SK-N-SH (cell line): Measurements from ENCODE around the gene LFNG. TPM values are rescaled to one million over a fixed set of nuclear protein-coding genes. Genes with fewer than 3 reads are reported as not detected.
A peak's percentile ranks its signal among the peaks of the same experiment; 100 is the strongest.

ENCODE experiments used
- CTCF ChIA-PET: fragments of 300-600, 350-600 bp; formaldehyde crosslinking; extraction: SDS; loops from one replicate; lab custom pipeline; 2021; lab: Yijun Ruan, JAX
- POLR2A ChIA-PET: fragments of 350-600 bp; sonication (Branson Sonifier 250); formaldehyde crosslinking; extraction: SDS; loops from one replicate; lab custom pipeline; 2020; ENCODE audit warnings: antibody characterized with exemption, inconsistent platforms; lab: Yijun Ruan, JAX
- DNase-seq: peaks from one replicate; pipeline ENCODE4 v3.0.0; 2012
- H2AFZ ChIP-seq: fragments of 200-600 bp; sonication (generic); 2 replicates; pipeline ENCODE4 v1.8.1; 2016; ENCODE audit warnings: antibody characterized with exemption, mild to moderate bottlenecking, low read depth
- H3F3A ChIP-seq: fragments of 200-600 bp; sonication (generic); replicated peaks from 2 replicates; pipeline ENCODE3; 2016; ENCODE audit warnings: antibody characterized with exemption, mild to moderate bottlenecking; ENCODE audit not compliant: insufficient read depth
- H3K27ac ChIP-seq, 2 experiments: fragments of 200-500 bp in 1 of 2; fragments of 200-600 bp in 1 of 2; sonication (Bioruptor generic) in 1 of 2; sonication (generic), shearing (Covaris generic) in 1 of 2; 2 replicates each; pipeline versions ENCODE4 v1.5.1 to v1.6.1; 2014 to 2016; ENCODE audit warnings: low read depth in 2 of 2, inconsistent platforms in 1 of 2, low read length in 1 of 2, mild to moderate bottlenecking in 1 of 2, mixed read lengths in 1 of 2
- H3K27me3 ChIP-seq: fragments of 200-600 bp; sonication (generic), shearing (Covaris generic); 2 replicates; pipeline ENCODE4 v1.6.1; 2016; ENCODE audit warnings: mixed run types; ENCODE audit not compliant: insufficient read depth
- H3K36me3 ChIP-seq, 2 experiments: fragments of 200-500 bp in 1 of 2; fragments of 200-600 bp in 1 of 2; sonication (Bioruptor generic) in 1 of 2; sonication (generic) in 1 of 2; replicated peaks in 1 of 2; 2 replicates each; pipeline versions ENCODE3 to v1.5.1; 2014 to 2016; ENCODE audit warnings: low read length in 1 of 2, mild to moderate bottlenecking in 1 of 2; ENCODE audit not compliant: insufficient read depth in 2 of 2, control insufficient read depth in 1 of 2
- H3K4me1 ChIP-seq, 2 experiments: fragments of 200-500 bp in 1 of 2; fragments of 200-600 bp in 1 of 2; sonication (Bioruptor generic) in 1 of 2; sonication (generic), shearing (Covaris generic) in 1 of 2; 2 replicates each; pipeline versions ENCODE4 v1.5.1 to v1.6.1; 2014 to 2016; ENCODE audit warnings: low read depth in 1 of 2, low read length in 1 of 2, mixed run types in 1 of 2; ENCODE audit not compliant: insufficient read depth in 2 of 2, control insufficient read depth in 1 of 2
- H3K4me2 ChIP-seq: fragments of 200-600 bp; sonication (generic), shearing (Covaris generic); 2 replicates; pipeline ENCODE4 v1.6.1; 2017; ENCODE audit warnings: mixed run types
- H3K4me3 ChIP-seq, 2 experiments: fragments of 200-500 bp in 1 of 2; fragments of 200-600 bp in 1 of 2; sonication (Bioruptor generic) in 1 of 2; sonication (generic), shearing (Covaris generic) in 1 of 2; 2 replicates each; pipeline versions ENCODE4 v1.5.1 to v1.8.1; 2014 to 2016; ENCODE audit warnings: low read depth in 2 of 2, inconsistent platforms in 1 of 2, low read length in 1 of 2, mild to moderate bottlenecking in 1 of 2, mixed read lengths in 1 of 2, moderate library complexity in 1 of 2
- H3K79me2 ChIP-seq: fragments of 200-600 bp; sonication (generic); 2 replicates; pipeline ENCODE4 v1.8.1; 2017; ENCODE audit warnings: mild to moderate bottlenecking; ENCODE audit not compliant: insufficient read depth
- H3K9ac ChIP-seq: fragments of 200-600 bp; sonication (generic); 2 replicates; pipeline ENCODE4 v1.6.1; 2017; ENCODE audit warnings: mixed run types
- H3K9me2 ChIP-seq: fragments of 200-600 bp; sonication (generic); 2 replicates; pipeline ENCODE4 v1.6.1; 2017; ENCODE audit warnings: mixed run types
- H3K9me3 ChIP-seq: fragments of 200-600 bp; sonication (generic); 2 replicates; pipeline ENCODE4 v1.6.1; 2017; ENCODE audit warnings: mixed run types, mild to moderate bottlenecking, moderate library complexity
- H4K20me1 ChIP-seq: fragments of 200-600 bp; sonication (generic); 2 replicates; pipeline ENCODE4 v1.6.1; 2017; ENCODE audit warnings: mild to moderate bottlenecking, mixed run types; ENCODE audit not compliant: insufficient read depth
- ELF1 ChIP-seq: IDR thresholded peaks from 2 replicates; pipeline ENCODE4 v1.4.0; 2012
- FOSL2 ChIP-seq: IDR thresholded peaks from 2 replicates; pipeline ENCODE4 v1.4.0; 2012; ENCODE audit warnings: low read depth, mild to moderate bottlenecking, moderate library complexity, borderline replicate concordance
- GATA2 ChIP-seq: sonication (generic); formaldehyde crosslinking; IDR thresholded peaks from 2 replicates; pipeline ENCODE4 v1.5.0; 2020; ENCODE audit warnings: mild to moderate bottlenecking, missing genetic modification reagents
- JUND ChIP-seq: IDR thresholded peaks from 2 replicates; pipeline ENCODE4 v1.4.0; 2012
- MXI1 ChIP-seq: IDR thresholded peaks from 2 replicates; pipeline ENCODE4 v1.6.1; 2012; ENCODE audit warnings: mild to moderate bottlenecking, low read depth, low read length, improper control_type of control experiment
- NRF1 ChIP-seq: IDR thresholded peaks from 2 replicates; pipeline ENCODE4 v1.6.1; 2012; ENCODE audit warnings: low read depth, mild to moderate bottlenecking, low read length
- PBX3 ChIP-seq: IDR thresholded peaks from 2 replicates; pipeline ENCODE4; 2012
- RAD21 ChIP-seq: IDR thresholded peaks from 2 replicates; pipeline ENCODE4 v1.6.1; 2012; ENCODE audit warnings: mild to moderate bottlenecking, low read length
- RCOR1 ChIP-seq: fragments of 150-350 bp; IDR thresholded peaks from 2 replicates; pipeline ENCODE4 v1.6.1; 2017; ENCODE audit warnings: antibody characterized with exemption, low read length
- SIN3A ChIP-seq: IDR thresholded peaks from 2 replicates; pipeline ENCODE4 v1.6.1; 2012; ENCODE audit warnings: low read depth, mild to moderate bottlenecking, low read length, moderate library complexity, borderline replicate concordance
- TEAD4 ChIP-seq: IDR thresholded peaks from 2 replicates; pipeline ENCODE4 v1.4.0; 2012; ENCODE audit warnings: mild to moderate bottlenecking, borderline replicate concordance; ENCODE audit not compliant: insufficient read depth
- WGBS: methylation state at CpG from one replicate; pipeline ENCODE4 v1.1.6; 2017; ENCODE audit warnings: low lambda C conversion rate; 5-methylcytosine and 5-hydroxymethylcytosine counted together
- polyA plus RNA-seq, 3 experiments: library from polyadenylated mRNA; depleted of rRNA; stranded (reverse); fragments of >200 nt; gene quantifications; 2 replicates each; pipeline ENCODE4 v1.2.3, GENCODE V29; 2012
- TF ChIP-seq, protein P1 (sequence below): IDR thresholded peaks from 2 replicates; pipeline ENCODE4 v1.4.0; 2012; ENCODE audit warnings: low read depth, borderline replicate concordance
- TF ChIP-seq, protein P2 (sequence below): fragments of 200-600 bp; sonication (generic); IDR thresholded peaks from 2 replicates; pipeline ENCODE4 v1.6.1; 2017; ENCODE audit warnings: antibody characterized with exemption, mild to moderate bottlenecking, moderate library complexity
- TF ChIP-seq, protein P3 (sequence below): fragments of 150-350 bp; IDR thresholded peaks from 2 replicates; pipeline ENCODE4 v1.6.1; 2017; ENCODE audit warnings: antibody characterized with exemption, low read length, low read depth, borderline replicate concordance

LFNG gene
- polyA plus RNA-seq, 1 of the 3 experiments (the other 2 are of a cell fraction): 9.4 TPM

- Histone ChIP-seq H4K20me1 (no peaks in the 10 kb centered on the region), H3K4me2 (no peak overlapping the region), H3K27ac (no peak overlapping the region), H3K4me3 (no peak overlapping the region), H3K9ac (no peak overlapping the region), H3K27me3 (no peaks in the 10 kb centered on the region), H2AFZ (no peak overlapping the region), H3K9me3 (no peaks in the 10 kb centered on the region), H3K36me3 (no peaks in the 10 kb centered on the region), H3K79me2 (no peaks in the 10 kb centered on the region), H3F3A (no peaks in the 10 kb centered on the region), H3K4me1 (peaks cover 5 to 12% of the 10 kb centered on the region in 2 experiments; a peak in 1 of 4 replicates), H3K9me2 (no peaks in the 10 kb centered on the region)
- POLR2A ChIA-PET: no interaction called here
- WGBS: 89% methylated on average over 17 of the region's 28 CpGs
- CTCF ChIA-PET: interaction anchor here (0.5 to 5.8 kb wide), 9 partner anchors 8 to 206 kb away, joined by 3 to 48 read pairs (median 3); partner anchors contain the start of gene BRAT1
- TF ChIP-seq MXI1: no peak
- TF ChIP-seq TEAD4: no peak
- TF ChIP-seq FOSL2: no peak
- TF ChIP-seq GATA2 (CRISPR knock-in tag): no peak
- no peak for TF ChIP-seq RCOR1
- TF ChIP-seq, protein P1, sequence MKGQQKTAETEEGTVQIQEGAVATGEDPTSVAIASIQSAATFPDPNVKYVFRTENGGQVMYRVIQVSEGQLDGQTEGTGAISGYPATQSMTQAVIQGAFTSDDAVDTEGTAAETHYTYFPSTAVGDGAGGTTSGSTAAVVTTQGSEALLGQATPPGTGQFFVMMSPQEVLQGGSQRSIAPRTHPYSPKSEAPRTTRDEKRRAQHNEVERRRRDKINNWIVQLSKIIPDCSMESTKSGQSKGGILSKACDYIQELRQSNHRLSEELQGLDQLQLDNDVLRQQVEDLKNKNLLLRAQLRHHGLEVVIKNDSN: no peak
- DNase-seq: peak; percentile 65
Observed at GRCh38 chr7:2474813-2475677, 44.5 kb upstream of the LFNG start.

DNA sequence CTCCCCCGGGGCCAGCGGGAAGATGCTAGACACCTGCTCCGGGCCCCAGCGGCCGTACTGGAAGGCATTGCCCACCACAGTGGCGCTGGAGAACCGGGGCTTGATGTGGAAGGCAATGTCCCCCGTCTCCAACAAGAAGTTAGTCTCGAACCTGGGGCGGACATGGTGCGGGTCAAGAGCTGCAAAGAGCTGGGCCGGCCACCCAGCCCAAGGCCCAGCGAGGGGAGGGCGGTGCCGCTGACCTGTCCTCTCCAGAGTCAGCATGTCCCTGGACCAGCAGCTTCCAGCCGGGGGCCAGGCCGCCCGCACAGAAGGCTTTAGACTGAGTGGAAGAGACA lies 43.9 kb upstream of the LFNG start:
- no peaks in the 10 kb centered on the region for H3K27me3 ChIP-seq
- H3K4me1 ChIP-seq: peaks cover 5 to 12% of the 10 kb centered on the region in 2 experiments; a peak in 1 of 4 replicates
- H3K36me3 ChIP-seq: no peaks in the 10 kb centered on the region
- no peak overlapping the region for H2AFZ ChIP-seq
- DNase-seq: no peak
- CTCF ChIA-PET: interaction anchor here (1.4 to 5.8 kb wide), 3 partner anchors 23 to 206 kb away, joined by 3 to 48 read pairs (median 6); no protein-coding TSS in a partner anchor
- no peaks in the 10 kb centered on the region for H3K9me3 ChIP-seq
- no peaks in the 10 kb centered on the region for H3K79me2 ChIP-seq
- H3F3A ChIP-seq: no peaks in the 10 kb centered on the region
- 91% methylated on average over 16 of the region's 18 CpGs for WGBS
- H3K27ac ChIP-seq: no peak overlapping the region
- TF ChIP-seq PBX3 (no peak), NRF1 (no peak), SIN3A (no peak), ELF1 (no peak), JUND (no peak), RAD21 (no peak)
- TF ChIP-seq, protein P2, sequence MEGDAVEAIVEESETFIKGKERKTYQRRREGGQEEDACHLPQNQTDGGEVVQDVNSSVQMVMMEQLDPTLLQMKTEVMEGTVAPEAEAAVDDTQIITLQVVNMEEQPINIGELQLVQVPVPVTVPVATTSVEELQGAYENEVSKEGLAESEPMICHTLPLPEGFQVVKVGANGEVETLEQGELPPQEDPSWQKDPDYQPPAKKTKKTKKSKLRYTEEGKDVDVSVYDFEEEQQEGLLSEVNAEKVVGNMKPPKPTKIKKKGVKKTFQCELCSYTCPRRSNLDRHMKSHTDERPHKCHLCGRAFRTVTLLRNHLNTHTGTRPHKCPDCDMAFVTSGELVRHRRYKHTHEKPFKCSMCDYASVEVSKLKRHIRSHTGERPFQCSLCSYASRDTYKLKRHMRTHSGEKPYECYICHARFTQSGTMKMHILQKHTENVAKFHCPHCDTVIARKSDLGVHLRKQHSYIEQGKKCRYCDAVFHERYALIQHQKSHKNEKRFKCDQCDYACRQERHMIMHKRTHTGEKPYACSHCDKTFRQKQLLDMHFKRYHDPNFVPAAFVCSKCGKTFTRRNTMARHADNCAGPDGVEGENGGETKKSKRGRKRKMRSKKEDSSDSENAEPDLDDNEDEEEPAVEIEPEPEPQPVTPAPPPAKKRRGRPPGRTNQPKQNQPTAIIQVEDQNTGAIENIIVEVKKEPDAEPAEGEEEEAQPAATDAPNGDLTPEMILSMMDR: no peak
- TF ChIP-seq, protein P1: no peak
- TF ChIP-seq, protein P3, sequence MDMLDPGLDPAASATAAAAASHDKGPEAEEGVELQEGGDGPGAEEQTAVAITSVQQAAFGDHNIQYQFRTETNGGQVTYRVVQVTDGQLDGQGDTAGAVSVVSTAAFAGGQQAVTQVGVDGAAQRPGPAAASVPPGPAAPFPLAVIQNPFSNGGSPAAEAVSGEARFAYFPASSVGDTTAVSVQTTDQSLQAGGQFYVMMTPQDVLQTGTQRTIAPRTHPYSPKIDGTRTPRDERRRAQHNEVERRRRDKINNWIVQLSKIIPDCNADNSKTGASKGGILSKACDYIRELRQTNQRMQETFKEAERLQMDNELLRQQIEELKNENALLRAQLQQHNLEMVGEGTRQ: no peak
- no peaks in the 10 kb centered on the region for H4K20me1 ChIP-seq
- no peak overlapping the region for H3K4me3 ChIP-seq
- H3K4me2 ChIP-seq: no peak overlapping the region
- POLR2A ChIA-PET: no interaction called here
- no peaks in the 10 kb centered on the region for H3K9me2 ChIP-seq
- no peak overlapping the region for H3K9ac ChIP-seq
